NT2/D1 (cell line): Measurements from ENCODE around the gene LRCH3.

Experiments
- SUZ12 ChIP-seq: IDR thresholded peaks from 2 replicates; pipeline ENCODE4 v1.6.1; 2011; ENCODE audit not compliant: insufficient read length, insufficient read depth; ENCODE audit errors: extremely low read depth
- YY1 ChIP-seq: IDR thresholded peaks from 2 replicates; pipeline ENCODE4 v1.6.1; 2011; ENCODE audit not compliant: insufficient read length, insufficient read depth
- ZNF274 ChIP-seq: IDR thresholded peaks from 2 replicates; pipeline ENCODE4 v1.6.1; 2011; ENCODE audit warnings: mild to moderate bottlenecking, low read depth, low read length

- no peak for TF ChIP-seq YY1
- TF ChIP-seq ZNF274 = no peak
- TF ChIP-seq SUZ12 = no peak
Measured at GRCh38 chr3:197775317-197775716, 15.7 kb upstream of the LRCH3 start.
